Esophagus muscularis mucosa (tissue), 3 donors: Measurements from ENCODE around the gene CEMIP2.

Experiments
- POLR2A ChIP-seq: fragments of 450-650 bp; IDR thresholded peaks from one replicate; pipeline ENCODE4 v1.6.1; 2017; ENCODE audit warnings: antibody characterized with exemption, moderate library complexity, mild to moderate bottlenecking, low read depth
- TF ChIP-seq, protein P1 (sequence below), 3 experiments: fragments of 200-600 bp in 2 of 3; fragments of 450-650 bp in 1 of 3; sonication (generic) in 2 of 3; IDR thresholded peaks; one replicate each; pipeline ENCODE4 v1.5.1; 2017 to 2019; ENCODE audit warnings: antibody characterized with exemption in 3 of 3, mild to moderate bottlenecking in 2 of 3, moderate library complexity in 1 of 3

DNA sequence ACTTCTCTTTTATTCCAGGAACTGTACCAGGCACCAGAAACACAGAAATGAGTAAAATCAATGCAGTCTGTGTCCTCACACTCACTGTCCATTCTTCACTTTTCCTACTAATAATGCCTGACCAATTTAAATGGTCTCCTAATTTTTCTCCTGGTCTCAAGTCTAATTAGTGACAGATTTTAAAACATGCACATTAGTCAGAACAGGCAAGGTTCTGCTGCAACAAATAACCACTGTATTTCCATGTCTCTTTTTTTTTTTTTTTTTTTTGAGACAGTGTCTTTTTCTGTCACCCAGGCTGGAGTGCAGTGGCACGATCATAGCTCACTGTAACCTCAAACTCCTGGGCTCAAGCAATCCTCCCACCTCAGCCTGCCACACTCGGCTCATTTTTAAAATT lies 99.6 kb downstream of the CEMIP2 start:
- TF ChIP-seq, protein P1, sequence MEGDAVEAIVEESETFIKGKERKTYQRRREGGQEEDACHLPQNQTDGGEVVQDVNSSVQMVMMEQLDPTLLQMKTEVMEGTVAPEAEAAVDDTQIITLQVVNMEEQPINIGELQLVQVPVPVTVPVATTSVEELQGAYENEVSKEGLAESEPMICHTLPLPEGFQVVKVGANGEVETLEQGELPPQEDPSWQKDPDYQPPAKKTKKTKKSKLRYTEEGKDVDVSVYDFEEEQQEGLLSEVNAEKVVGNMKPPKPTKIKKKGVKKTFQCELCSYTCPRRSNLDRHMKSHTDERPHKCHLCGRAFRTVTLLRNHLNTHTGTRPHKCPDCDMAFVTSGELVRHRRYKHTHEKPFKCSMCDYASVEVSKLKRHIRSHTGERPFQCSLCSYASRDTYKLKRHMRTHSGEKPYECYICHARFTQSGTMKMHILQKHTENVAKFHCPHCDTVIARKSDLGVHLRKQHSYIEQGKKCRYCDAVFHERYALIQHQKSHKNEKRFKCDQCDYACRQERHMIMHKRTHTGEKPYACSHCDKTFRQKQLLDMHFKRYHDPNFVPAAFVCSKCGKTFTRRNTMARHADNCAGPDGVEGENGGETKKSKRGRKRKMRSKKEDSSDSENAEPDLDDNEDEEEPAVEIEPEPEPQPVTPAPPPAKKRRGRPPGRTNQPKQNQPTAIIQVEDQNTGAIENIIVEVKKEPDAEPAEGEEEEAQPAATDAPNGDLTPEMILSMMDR (IDR thresholded peaks at IDR 0.05), result no peak
- no peak for TF ChIP-seq POLR2A
